GM12873 (cell line): ENCODE results near the gene NT5C3A.

Experiments used
- CTCF ChIP-seq: IDR thresholded peaks from 2 replicates; pipeline ENCODE4 v1.5.1; 2012; ENCODE audit warnings: low read depth, mild to moderate bottlenecking, moderate library complexity, low read length, control low read depth; ENCODE audit not compliant: insufficient read depth; ENCODE audit errors: missing control alignments

The NT5C3A gene

GRCh38 chr7:33061282-33061937 is 1.2 kb downstream of the NT5C3A start:
- no peak for TF ChIP-seq CTCF

GRCh38 chr7:33059635-33060034 is 2.9 kb downstream of the NT5C3A start:
- no peak for TF ChIP-seq CTCF

GRCh38 chr7:33055158-33055557 is 7.4 kb downstream of the NT5C3A start:
- TF ChIP-seq CTCF, result no peak

- TF ChIP-seq CTCF, result no peak
Observed at GRCh38 chr7:33054261-33054964, 8.2 kb downstream of the NT5C3A start.

- no peak for TF ChIP-seq CTCF
Observed at GRCh38 chr7:33053721-33054120, 8.9 kb downstream of the NT5C3A start.

GRCh38 chr7:33050535-33051318 is 11.8 kb downstream of the NT5C3A start:
- peak; percentile 52 for TF ChIP-seq CTCF

GRCh38 chr7:33048704-33049103 is 13.9 kb downstream of the NT5C3A start:
- no peak for TF ChIP-seq CTCF
